Fibroblast of lung (primary cell): ENCODE data around the gene ADGRE3. TPM values are rescaled to one million over a fixed set of nuclear protein-coding genes. Genes with fewer than 3 reads are reported as not detected.

Source experiments
- DNase-seq, 2 donors: peaks; one replicate each; pipeline versions ENCODE4 v3.0.0 to v3.0.0-alpha.2; 2010; ENCODE audit warnings: low read depth in 2 of 2
- H2AFZ ChIP-seq: 2 replicates; pipeline ENCODE4 v1.5.1; 2012; ENCODE audit warnings: low read length, control low read depth, inconsistent platforms
- H3K27ac ChIP-seq: 2 replicates; pipeline ENCODE4 v1.5.1; 2011; ENCODE audit warnings: low read length, control low read depth; ENCODE audit not compliant: insufficient read depth
- H3K27me3 ChIP-seq: 2 replicates; pipeline ENCODE4 v1.5.1; 2011; ENCODE audit warnings: mild to moderate bottlenecking, low read length; ENCODE audit not compliant: control insufficient read depth, insufficient read depth
- H3K36me3 ChIP-seq: 2 replicates; pipeline ENCODE4 v1.5.1; 2011; ENCODE audit warnings: low read length; ENCODE audit not compliant: control insufficient read depth, insufficient read depth
- H3K4me1 ChIP-seq: 2 replicates; pipeline ENCODE4 v1.5.1; 2011; ENCODE audit warnings: low read length; ENCODE audit not compliant: control insufficient read depth, insufficient read depth; ENCODE audit errors: extremely low read depth
- H3K4me2 ChIP-seq: 2 replicates; pipeline ENCODE4 v1.5.1; 2011; ENCODE audit warnings: low read length, control low read depth; ENCODE audit not compliant: insufficient read depth; ENCODE audit errors: extremely low read depth
- H3K4me3 ChIP-seq, 4 experiments: fragments of 200-600 bp in 1 of 4; sonication (generic) in 1 of 4; replicated peaks in 1 of 4; 2 replicates each; pipeline ENCODE4 v1.5.1; 2011 to 2016; ENCODE audit warnings: low read length in 4 of 4, low read depth in 3 of 4, mild to moderate bottlenecking in 3 of 4, control low read depth in 2 of 4, inconsistent platforms in 1 of 4, mixed read lengths in 1 of 4; ENCODE audit not compliant: insufficient read depth in 1 of 4; ENCODE audit errors: control extremely low read depth in 1 of 4
- H3K79me2 ChIP-seq: 2 replicates; pipeline ENCODE4 v1.5.1; 2012; ENCODE audit warnings: mild to moderate bottlenecking, low read length, inconsistent platforms; ENCODE audit not compliant: control insufficient read depth, insufficient read depth
- H3K9ac ChIP-seq: 2 replicates; pipeline ENCODE4 v1.5.1; 2011; ENCODE audit warnings: mild to moderate bottlenecking, low read length, control low read depth; ENCODE audit not compliant: insufficient read depth
- H3K9me3 ChIP-seq: 2 replicates; pipeline ENCODE4 v1.5.1; 2012; ENCODE audit warnings: low read depth, low read length; ENCODE audit not compliant: control insufficient read depth, insufficient read depth
- H4K20me1 ChIP-seq: 2 replicates; pipeline ENCODE4 v1.5.1; 2011; ENCODE audit warnings: low read length; ENCODE audit not compliant: control insufficient read depth, insufficient read depth; ENCODE audit errors: extremely low read depth
- CTCF ChIP-seq, 2 donors: IDR thresholded peaks in 1 of 2; conservative IDR thresholded peaks in 1 of 2; 1 replicate in 1 of 2; 2 replicates in 1 of 2; pipeline ENCODE4 v1.5.1; 2011 to 2012; ENCODE audit warnings: low read length in 2 of 2, control low read depth in 1 of 2, inconsistent platforms in 1 of 2, low read depth in 1 of 2, mild to moderate bottlenecking in 1 of 2
- EZH2 ChIP-seq: IDR thresholded peaks from 2 replicates; pipeline ENCODE4 v1.5.1; 2012; ENCODE audit warnings: low read length, control low read depth, mild to moderate bottlenecking; ENCODE audit errors: missing control alignments
- polyA plus RNA-seq, 2 donors: library from polyadenylated mRNA; depleted of rRNA in 1 of 2; stranded (reverse) in 1 of 2; unstranded in 1 of 2; fragments of >200 nt; gene quantifications; 2 replicates each; pipeline ENCODE4 v1.2.1, GENCODE V29; 2011 to 2012; ENCODE audit warnings: missing spikeins in 1 of 2
- total RNA-seq: library from RNA; depleted of rRNA; stranded (reverse); fragments of >200 nt; gene quantifications from 2 replicates; pipeline ENCODE4 v1.2.1, GENCODE V29; 2014

ADGRE3 gene
- total and polyA plus RNA-seq, 2 donors (not counting 1 experiment from before 2014, with no cell fraction given) = not detected

GRCh38 chr19:14582894-14583340, 91.7 kb downstream of the ADGRE3 start, which contains the start of gene CLEC17A:
CLEC17A (plus strand) TSS chr19:14583084; CDS start chr19:14583161, 77 bp downstream.
- Histone ChIP-seq H3K4me1 (no peaks in the 10 kb centered on the region), H3K27ac (no peak within 1 kb of the TSS), H3K27me3 (no peaks in the 10 kb centered on the region), H3K9me3 (no peaks in the 10 kb centered on the region), H4K20me1 (no peaks in the 10 kb centered on the region), H3K4me3 (no peak within 1 kb of the TSS), H3K9ac (no peak within 1 kb of the TSS), H3K79me2 (no peaks in the 10 kb centered on the region), H3K36me3 (no peaks in the 10 kb centered on the region), H3K4me2 (no peak within 1 kb of the TSS), H2AFZ (no peak within 1 kb of the TSS)
- TF ChIP-seq CTCF (conservative IDR thresholded peaks at IDR 0.05 in 1 of 2, IDR thresholded peaks at IDR 0.05 in 1 of 2; ENCODE audit: low read depth in 1 of 2, low read length in 2 of 2) (no peak), EZH2 (no peak)
- DNase-seq = no peak

GRCh38 chr19:14580623-14581237, 93.9 kb downstream of the ADGRE3 start:
- DNase-seq = no peak
- no peaks in the 10 kb centered on the region for H4K20me1 ChIP-seq
- TF ChIP-seq EZH2 = no peak
- TF ChIP-seq CTCF (conservative IDR thresholded peaks at IDR 0.05 in 1 of 2, IDR thresholded peaks at IDR 0.05 in 1 of 2; ENCODE audit: low read depth in 1 of 2, low read length in 2 of 2) = no peak

GRCh38 chr19:14577885-14578427, 96.7 kb downstream of the ADGRE3 start:
- no peaks in the 10 kb centered on the region for H3K79me2 ChIP-seq
- H3K4me1 ChIP-seq = peaks cover 4% of the 10 kb centered on the region
- TF ChIP-seq EZH2 (no peak), CTCF (conservative IDR thresholded peaks at IDR 0.05 in 1 of 2, IDR thresholded peaks at IDR 0.05 in 1 of 2; ENCODE audit: low read depth in 1 of 2, low read length in 2 of 2) (no peak)
- DNase-seq = no peak
- H2AFZ ChIP-seq = no peak overlapping the region
- H3K27me3 ChIP-seq = no peaks in the 10 kb centered on the region
- no peak overlapping the region for H3K9ac ChIP-seq
- H4K20me1 ChIP-seq = no peaks in the 10 kb centered on the region
- no peak overlapping the region for H3K4me3 ChIP-seq
- H3K36me3 ChIP-seq = no peaks in the 10 kb centered on the region
- no peak overlapping the region for H3K27ac ChIP-seq
- H3K4me2 ChIP-seq = no peak overlapping the region
- H3K9me3 ChIP-seq = no peaks in the 10 kb centered on the region

More at GRCh38 chr19:14580623-14581237, 93.9 kb downstream of the ADGRE3 start:
- H3K4me3 ChIP-seq = no peak overlapping the region
- H3K4me1 ChIP-seq = no peaks in the 10 kb centered on the region
- no peak overlapping the region for H3K4me2 ChIP-seq
- no peak overlapping the region for H3K27ac ChIP-seq
- no peaks in the 10 kb centered on the region for H3K9me3 ChIP-seq
- H3K36me3 ChIP-seq = no peaks in the 10 kb centered on the region
- no peaks in the 10 kb centered on the region for H3K79me2 ChIP-seq
- no peak overlapping the region for H2AFZ ChIP-seq
- H3K9ac ChIP-seq = no peak overlapping the region
- H3K27me3 ChIP-seq = no peaks in the 10 kb centered on the region
